Stomach smooth muscle (tissue), 2 donors: Measurements from ENCODE around the gene C9orf72.

ENCODE experiments used
- H3K27ac ChIP-seq: one replicate; pipeline ENCODE4 v1.7.0; 2013; ENCODE audit warnings: mild to moderate bottlenecking, low read length, inconsistent platforms
- H3K27me3 ChIP-seq, 2 donors: one replicate each; pipeline ENCODE4 v1.7.0; 2013; ENCODE audit warnings: low read length in 2 of 2; ENCODE audit not compliant: insufficient read depth in 2 of 2, control insufficient read depth in 1 of 2
- H3K36me3 ChIP-seq, 2 donors: one replicate each; pipeline ENCODE4 v1.7.0; 2013; ENCODE audit warnings: low read length in 2 of 2; ENCODE audit not compliant: control insufficient read depth in 2 of 2, insufficient read depth in 2 of 2
- H3K4me1 ChIP-seq: one replicate; pipeline ENCODE4 v1.7.0; 2013; ENCODE audit warnings: low read length; ENCODE audit not compliant: control insufficient read depth, insufficient read depth
- H3K4me3 ChIP-seq, 2 donors: one replicate each; pipeline ENCODE4 v1.7.0; 2013; ENCODE audit warnings: low read length in 2 of 2
- H3K9ac ChIP-seq, 2 donors: one replicate each; pipeline ENCODE4 v1.7.0; 2013; ENCODE audit warnings: low read length in 2 of 2, mild to moderate bottlenecking in 1 of 2
- H3K9me3 ChIP-seq, 2 donors: one replicate each; pipeline ENCODE4 v1.7.0; 2013; ENCODE audit warnings: low read length in 2 of 2; ENCODE audit not compliant: control insufficient read depth in 2 of 2
- donor health status: healthy.
- donor health status: Pancreatic carcinoma.

C9orf72 gene

DNA sequence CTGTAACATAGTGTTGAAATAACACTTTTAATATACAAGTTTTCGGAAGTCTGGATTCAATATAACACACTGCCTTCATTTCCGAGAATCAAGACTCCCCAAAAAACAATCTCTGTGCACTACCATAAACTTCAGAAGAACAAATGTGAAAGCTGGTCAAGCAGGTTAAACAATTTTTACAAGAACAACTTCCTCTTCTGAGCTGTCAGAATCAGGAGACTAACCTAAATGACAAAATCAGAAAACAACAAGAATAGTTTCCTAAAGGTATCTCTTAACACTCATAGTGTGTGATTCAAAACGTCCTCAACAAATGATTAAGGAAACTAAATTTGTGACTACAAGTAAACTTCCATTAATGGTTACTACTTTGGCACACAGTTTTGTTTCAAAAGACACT is 11.6 kb downstream of the C9orf72 start:
- no peak overlapping the region for H3K4me3 ChIP-seq
- H3K36me3 ChIP-seq, result peaks cover 10 to 28% of the 10 kb centered on the region in 2 donors
- no peaks in the 10 kb centered on the region for H3K27me3 ChIP-seq
- no peak overlapping the region for H3K27ac ChIP-seq
- H3K9ac ChIP-seq, result no peak overlapping the region
- no peaks in the 10 kb centered on the region for H3K9me3 ChIP-seq
- no peaks in the 10 kb centered on the region for H3K4me1 ChIP-seq

- Histone ChIP-seq H3K9me3 (no peaks in the 10 kb centered on the region), H3K4me3 (no peak overlapping the region), H3K9ac (no peak overlapping the region), H3K27ac (no peak overlapping the region), H3K27me3 (no peaks in the 10 kb centered on the region), H3K36me3 (peaks cover 14 to 27% of the 10 kb centered on the region in 2 donors), H3K4me1 (no peaks in the 10 kb centered on the region)
Measured at GRCh38 chr9:27560457-27560856, 12.8 kb downstream of the C9orf72 start.

- Histone ChIP-seq H3K27me3 (no peaks in the 10 kb centered on the region), H3K27ac (no peak overlapping the region), H3K9ac (no peak overlapping the region), H3K4me1 (no peaks in the 10 kb centered on the region), H3K9me3 (no peaks in the 10 kb centered on the region), H3K4me3 (no peak overlapping the region), H3K36me3 (peaks cover 17 to 28% of the 10 kb centered on the region in 2 donors)
Measured at GRCh38 chr9:27558307-27558706, 15.0 kb downstream of the C9orf72 start.

DNA sequence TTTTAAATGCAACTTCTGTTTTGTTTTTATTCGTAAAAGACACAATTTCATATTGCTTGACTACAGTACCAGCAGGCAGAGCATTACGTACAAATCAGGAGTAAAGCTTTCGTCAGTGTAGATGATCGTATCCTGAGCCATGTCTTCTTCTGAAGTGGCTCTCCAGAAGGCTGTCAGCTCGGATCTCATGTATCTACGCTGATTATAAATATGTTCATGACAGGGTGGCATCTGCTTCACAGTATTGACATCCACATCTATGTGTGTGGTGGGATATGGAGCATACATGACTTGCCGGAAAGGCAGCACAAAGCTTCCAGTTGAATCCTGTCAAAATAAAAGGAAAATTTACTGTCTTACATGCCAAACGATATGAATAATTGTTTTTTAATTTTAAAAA is 16.8 kb downstream of the C9orf72 start:
- Histone ChIP-seq H3K4me3 (no peak overlapping the region), H3K9ac (no peak overlapping the region), H3K36me3 (peaks cover 14 to 28% of the 10 kb centered on the region in 2 donors)

GRCh38 chr9:27554712-27555111 is 18.6 kb downstream of the C9orf72 start:
- Histone ChIP-seq H3K9ac (no peak overlapping the region), H3K9me3 (no peaks in the 10 kb centered on the region), H3K27ac (no peak overlapping the region), H3K36me3 (peaks cover 11 to 22% of the 10 kb centered on the region in 2 donors), H3K27me3 (no peaks in the 10 kb centered on the region), H3K4me1 (no peaks in the 10 kb centered on the region), H3K4me3 (no peak overlapping the region)

More for the DNA sequence above, 16.8 kb downstream of the C9orf72 start:
- Histone ChIP-seq H3K9me3 (no peaks in the 10 kb centered on the region), H3K27me3 (no peaks in the 10 kb centered on the region), H3K27ac (no peak overlapping the region), H3K4me1 (no peaks in the 10 kb centered on the region)

- H3K27me3 ChIP-seq, result no peaks in the 10 kb centered on the region
- H3K4me1 ChIP-seq, result no peaks in the 10 kb centered on the region
- no peak overlapping the region for H3K4me3 ChIP-seq
- no peak overlapping the region for H3K27ac ChIP-seq
- H3K9me3 ChIP-seq, result no peaks in the 10 kb centered on the region
- peaks cover 3 to 7% of the 10 kb centered on the region in 2 donors for H3K36me3 ChIP-seq
- no peak overlapping the region for H3K9ac ChIP-seq
Measured at GRCh38 chr9:27549196-27549755, 24.0 kb downstream of the C9orf72 start.

DNA sequence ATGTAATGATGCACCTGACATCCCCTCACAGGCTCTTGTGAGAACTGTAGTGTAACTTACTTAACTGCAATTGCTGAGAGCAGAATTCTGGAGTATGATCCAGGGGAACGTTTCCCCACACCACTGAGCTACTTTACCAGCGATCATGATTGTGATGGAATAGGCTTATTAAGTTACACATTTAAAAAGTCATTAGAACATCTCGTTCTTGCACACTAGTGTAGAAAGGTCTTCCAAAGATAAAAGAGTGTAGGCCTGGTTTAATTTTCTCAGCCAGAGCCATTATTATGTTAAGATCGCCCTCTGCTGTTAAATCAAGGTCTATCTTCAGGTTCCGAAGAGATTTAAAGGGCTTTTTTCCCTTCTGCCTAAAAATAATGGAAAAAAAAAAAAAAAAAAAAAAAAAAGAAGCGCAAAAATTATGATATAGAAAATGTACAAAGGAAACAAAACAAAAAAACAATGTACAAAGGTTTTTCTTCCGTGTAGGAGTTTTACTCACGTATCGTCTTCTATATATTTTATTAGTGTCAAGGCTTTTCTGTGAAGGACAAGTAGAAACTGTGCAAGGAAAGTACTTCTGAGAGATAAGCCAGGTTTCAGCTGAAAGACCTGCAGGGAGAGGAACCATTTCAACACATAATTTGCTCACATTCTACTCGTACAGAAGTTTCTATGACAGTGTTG is 25.1 kb downstream of the C9orf72 start:
- H3K9me3 ChIP-seq, result no peaks in the 10 kb centered on the region
- H3K27me3 ChIP-seq, result no peaks in the 10 kb centered on the region
- H3K9ac ChIP-seq, result no peak overlapping the region
- no peaks in the 10 kb centered on the region for H3K4me1 ChIP-seq
- H3K4me3 ChIP-seq, result no peak overlapping the region
- H3K27ac ChIP-seq, result no peak overlapping the region
- H3K36me3 ChIP-seq, result peaks cover 0 to 4% of the 10 kb centered on the region in 2 donors

DNA sequence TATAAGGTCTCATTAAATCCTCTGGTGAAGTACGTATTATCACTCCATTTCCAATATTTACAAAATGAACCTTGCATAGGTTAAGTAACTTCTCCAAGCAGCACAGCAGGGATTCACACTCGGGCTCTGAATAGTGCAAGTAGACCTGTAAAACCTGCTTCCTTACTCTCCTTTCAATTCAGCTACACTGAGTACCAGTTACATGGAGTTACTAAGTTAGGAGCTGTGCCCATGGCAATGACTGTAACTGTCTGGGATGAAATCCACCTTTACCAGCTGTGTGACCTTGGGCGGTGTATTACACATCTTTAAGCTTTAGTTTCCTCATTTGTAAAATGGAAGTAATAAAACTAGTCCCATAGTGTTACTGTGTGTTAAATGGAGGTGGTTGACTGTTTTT is 27.8 kb downstream of the C9orf72 start:
- Histone ChIP-seq H3K4me3 (no peak overlapping the region), H3K27ac (no peak overlapping the region), H3K36me3 (peaks cover 0 to 4% of the 10 kb centered on the region in 2 donors), H3K27me3 (no peaks in the 10 kb centered on the region), H3K4me1 (peaks cover 19% of the 10 kb centered on the region), H3K9ac (no peak overlapping the region), H3K9me3 (no peaks in the 10 kb centered on the region)

GRCh38 chr9:27542508-27542907 is 30.8 kb downstream of the C9orf72 start:
- Histone ChIP-seq H3K4me1 (peaks cover 43% of the 10 kb centered on the region), H3K36me3 (peaks cover 0 to 4% of the 10 kb centered on the region in 2 donors), H3K4me3 (no peak overlapping the region), H3K9me3 (no peaks in the 10 kb centered on the region), H3K27ac (no peak overlapping the region), H3K27me3 (no peaks in the 10 kb centered on the region), H3K9ac (no peak overlapping the region)

DNA sequence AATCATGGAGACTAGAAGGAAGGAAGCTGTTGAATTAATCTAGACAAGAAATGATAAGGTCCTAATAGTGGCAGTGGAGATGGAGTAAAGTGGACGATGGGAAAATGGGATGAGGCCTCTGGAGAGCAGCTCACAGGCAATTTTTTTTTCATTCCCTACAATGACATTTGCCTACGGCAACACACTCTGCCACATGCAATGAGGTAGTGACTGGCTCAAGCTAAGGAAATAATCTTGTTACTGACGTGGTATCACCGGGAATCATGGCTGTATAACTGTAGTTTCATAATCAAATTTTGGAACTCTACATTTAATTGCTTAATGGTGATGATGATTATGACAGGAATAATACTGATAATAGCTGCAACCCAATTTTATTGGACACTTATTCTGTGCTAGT is 31.5 kb downstream of the C9orf72 start:
- peaks cover 2 to 4% of the 10 kb centered on the region in 2 donors for H3K36me3 ChIP-seq
- H3K27ac ChIP-seq, result no peak overlapping the region
- H3K9me3 ChIP-seq, result no peaks in the 10 kb centered on the region
- peaks cover 50% of the 10 kb centered on the region for H3K4me1 ChIP-seq
- no peaks in the 10 kb centered on the region for H3K27me3 ChIP-seq
- no peak overlapping the region for H3K4me3 ChIP-seq
- H3K9ac ChIP-seq, result no peak overlapping the region

DNA sequence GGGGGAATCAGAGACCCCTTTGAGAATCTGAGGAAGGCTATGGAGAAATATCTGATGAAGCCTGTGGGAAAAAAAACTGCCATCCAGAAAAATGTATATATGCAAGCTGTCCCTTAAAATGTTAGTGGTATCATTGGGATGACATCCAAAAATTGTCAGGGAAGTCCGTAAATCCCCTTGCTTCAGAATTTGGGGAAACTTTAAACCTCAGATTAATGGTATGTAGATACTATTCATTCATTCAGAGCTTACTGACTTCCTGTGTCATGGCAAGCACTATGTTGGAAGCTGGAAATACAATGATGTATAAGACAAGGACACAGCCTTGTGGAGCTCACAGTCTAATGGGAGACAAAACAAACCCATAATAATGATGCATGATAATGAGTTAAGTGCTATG is 32.8 kb downstream of the C9orf72 start:
- Histone ChIP-seq H3K27ac (peak overlapping the region; percentile 94), H3K4me1 (peaks cover 61% of the 10 kb centered on the region), H3K9me3 (no peaks in the 10 kb centered on the region), H3K4me3 (peak overlapping the region in 1 of 2 donors; percentile 36), H3K9ac (no peak overlapping the region), H3K36me3 (peaks cover 2 to 4% of the 10 kb centered on the region in 2 donors), H3K27me3 (no peaks in the 10 kb centered on the region)
